Bronchial epithelial cell (primary cell): Measurements from ENCODE around the gene PPARA. TPM values are rescaled to one million over a fixed set of nuclear protein-coding genes. Genes with fewer than 3 reads are reported as not detected.

Source experiments
- DNase-seq: peaks from one replicate; pipeline ENCODE4 v3.0.0-alpha.2; 2010; ENCODE audit warnings: low read depth
- FAIRE-seq: peaks from 2 replicates; lab custom pipeline; 2011; peaks lifted over from hg19 to GRCh38; lab: Jason Lieb, UNC
- H3K27me3 ChIP-seq: 2 replicates; pipeline ENCODE4 v1.5.1; 2011; ENCODE audit warnings: low read length; ENCODE audit not compliant: control insufficient read depth, insufficient read depth
- H3K36me3 ChIP-seq: 2 replicates; pipeline ENCODE4 v1.5.1; 2011; ENCODE audit warnings: low read length; ENCODE audit not compliant: control insufficient read depth, insufficient read depth
- H3K4me3 ChIP-seq: 2 replicates; pipeline ENCODE4 v1.5.1; 2011; ENCODE audit warnings: mild to moderate bottlenecking, low read depth, low read length, control low read depth
- total RNA-seq: library from RNA; depleted of rRNA; stranded (reverse); fragments of >200 nt; gene quantifications from 2 replicates; pipeline ENCODE4 v1.2.1, GENCODE V29; 2014
- TF ChIP-seq, protein P1 (sequence below): IDR thresholded peaks from 2 replicates; pipeline ENCODE4 v1.5.1; 2011; ENCODE audit warnings: mild to moderate bottlenecking, moderate library complexity, low read length, control low read depth, inconsistent platforms; ENCODE audit not compliant: insufficient read depth, severe bottlenecking

The PPARA gene
- total RNA-seq, 1 donor from 2014 or later, result 10.5 TPM

DNA sequence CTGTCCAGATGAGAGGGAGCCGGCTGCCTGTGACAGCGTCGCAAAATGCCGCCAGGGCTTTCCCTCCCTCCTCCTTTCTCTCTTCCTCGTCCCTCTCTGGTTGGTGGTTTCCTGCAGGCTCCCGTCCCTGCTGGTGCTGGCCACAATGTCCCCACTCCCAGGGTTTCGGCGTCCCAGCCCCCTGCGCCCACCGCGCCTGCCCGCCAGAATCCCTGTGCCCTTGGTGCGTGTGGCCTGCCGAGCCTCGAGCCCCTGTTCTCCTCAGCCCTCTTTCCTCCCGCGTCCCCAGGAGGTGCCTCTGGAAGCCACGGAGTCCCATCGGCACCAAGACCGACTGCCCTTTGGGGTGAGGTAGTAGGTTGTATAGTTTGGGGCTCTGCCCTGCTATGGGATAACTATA, 37.9 kb upstream of the PPARA start:
- FAIRE-seq (no peak), DNase-seq (no peak)
- TF ChIP-seq, protein P1, sequence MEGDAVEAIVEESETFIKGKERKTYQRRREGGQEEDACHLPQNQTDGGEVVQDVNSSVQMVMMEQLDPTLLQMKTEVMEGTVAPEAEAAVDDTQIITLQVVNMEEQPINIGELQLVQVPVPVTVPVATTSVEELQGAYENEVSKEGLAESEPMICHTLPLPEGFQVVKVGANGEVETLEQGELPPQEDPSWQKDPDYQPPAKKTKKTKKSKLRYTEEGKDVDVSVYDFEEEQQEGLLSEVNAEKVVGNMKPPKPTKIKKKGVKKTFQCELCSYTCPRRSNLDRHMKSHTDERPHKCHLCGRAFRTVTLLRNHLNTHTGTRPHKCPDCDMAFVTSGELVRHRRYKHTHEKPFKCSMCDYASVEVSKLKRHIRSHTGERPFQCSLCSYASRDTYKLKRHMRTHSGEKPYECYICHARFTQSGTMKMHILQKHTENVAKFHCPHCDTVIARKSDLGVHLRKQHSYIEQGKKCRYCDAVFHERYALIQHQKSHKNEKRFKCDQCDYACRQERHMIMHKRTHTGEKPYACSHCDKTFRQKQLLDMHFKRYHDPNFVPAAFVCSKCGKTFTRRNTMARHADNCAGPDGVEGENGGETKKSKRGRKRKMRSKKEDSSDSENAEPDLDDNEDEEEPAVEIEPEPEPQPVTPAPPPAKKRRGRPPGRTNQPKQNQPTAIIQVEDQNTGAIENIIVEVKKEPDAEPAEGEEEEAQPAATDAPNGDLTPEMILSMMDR, result no peak
- H3K36me3 ChIP-seq, result peaks cover 41% of the 10 kb centered on the region
- no peak overlapping the region for H3K4me3 ChIP-seq
- H3K27me3 ChIP-seq, result no peaks in the 10 kb centered on the region

DNA sequence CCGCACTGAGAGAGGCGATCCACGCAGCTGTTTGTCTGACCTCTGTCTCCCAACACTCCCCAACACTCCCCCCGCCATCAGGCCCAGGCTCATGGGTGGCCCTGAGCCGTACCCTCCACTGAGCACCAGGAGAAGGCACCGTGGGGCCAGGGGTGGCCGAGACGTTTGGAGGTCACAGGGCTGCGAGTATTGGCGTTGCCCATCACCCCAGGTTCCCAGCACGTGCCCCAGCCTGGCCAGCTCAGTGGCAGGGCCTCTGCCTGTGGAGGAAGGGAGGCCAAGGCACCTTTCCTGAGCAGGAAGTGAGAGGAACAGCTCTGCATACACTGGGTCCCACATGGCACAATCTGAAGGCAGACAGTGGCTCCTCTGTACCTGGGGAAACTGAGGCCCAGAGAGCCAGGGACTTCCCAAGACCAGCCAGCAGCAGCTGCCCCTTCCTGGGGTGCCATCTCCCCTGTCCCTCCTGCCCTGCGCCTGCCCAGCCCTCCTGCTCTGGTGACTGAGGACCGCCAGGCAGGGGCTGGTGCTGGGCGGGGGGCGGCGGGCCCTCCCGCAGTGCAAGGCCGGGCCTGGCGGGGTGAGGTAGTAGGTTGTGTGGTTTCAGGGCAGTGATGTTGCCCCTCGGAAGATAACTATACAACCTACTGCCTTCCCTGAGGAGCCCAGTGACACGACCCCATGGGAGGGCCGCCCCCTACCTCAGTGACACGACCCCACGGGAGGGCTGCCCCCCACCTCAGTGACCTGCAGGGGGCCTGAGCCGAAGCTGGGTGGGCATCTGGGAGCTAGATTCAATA, 37.0 kb upstream of the PPARA start:
- DNase-seq (no peak), FAIRE-seq (no peak)
- TF ChIP-seq, protein P1, result no peak
- no peak overlapping the region for H3K4me3 ChIP-seq
- H3K27me3 ChIP-seq, result no peaks in the 10 kb centered on the region
- H3K36me3 ChIP-seq, result peaks cover 35% of the 10 kb centered on the region

DNA sequence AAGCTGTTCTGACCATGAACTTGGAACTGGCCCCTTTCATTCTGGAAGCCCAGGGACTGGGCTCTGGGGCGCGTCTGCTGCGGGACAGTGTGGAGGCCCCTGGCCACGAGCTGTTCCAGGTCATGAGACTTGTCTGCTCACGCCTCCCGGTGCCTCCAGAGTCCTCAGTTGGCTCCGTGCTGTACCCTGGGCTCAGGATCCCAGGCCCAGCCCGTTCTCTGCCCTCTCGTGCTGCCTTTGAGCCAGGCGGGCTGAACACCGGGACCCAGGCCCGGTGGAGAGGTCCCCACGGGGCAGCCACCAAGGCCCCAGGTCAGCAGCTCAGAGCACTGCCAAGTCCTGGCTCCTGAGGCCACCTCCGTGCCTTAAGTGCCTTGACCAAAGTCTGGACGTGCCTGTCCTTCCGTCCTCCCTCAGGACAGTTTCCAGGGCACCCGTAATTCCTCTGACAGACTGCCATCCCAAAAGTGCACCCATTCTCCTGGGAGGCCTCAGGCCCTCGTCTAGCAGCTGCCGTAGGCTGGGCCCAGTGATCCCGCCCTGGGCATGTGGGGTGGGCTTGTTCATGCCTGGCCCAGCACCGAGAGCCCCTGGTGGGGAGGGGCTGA, 36.3 kb upstream of the PPARA start:
- TF ChIP-seq, protein P1, result no peak
- Histone ChIP-seq H3K4me3 (no peak overlapping the region), H3K27me3 (no peaks in the 10 kb centered on the region), H3K36me3 (peaks cover 30% of the 10 kb centered on the region)
- DNase-seq (no peak), FAIRE-seq (no peak)

DNA sequence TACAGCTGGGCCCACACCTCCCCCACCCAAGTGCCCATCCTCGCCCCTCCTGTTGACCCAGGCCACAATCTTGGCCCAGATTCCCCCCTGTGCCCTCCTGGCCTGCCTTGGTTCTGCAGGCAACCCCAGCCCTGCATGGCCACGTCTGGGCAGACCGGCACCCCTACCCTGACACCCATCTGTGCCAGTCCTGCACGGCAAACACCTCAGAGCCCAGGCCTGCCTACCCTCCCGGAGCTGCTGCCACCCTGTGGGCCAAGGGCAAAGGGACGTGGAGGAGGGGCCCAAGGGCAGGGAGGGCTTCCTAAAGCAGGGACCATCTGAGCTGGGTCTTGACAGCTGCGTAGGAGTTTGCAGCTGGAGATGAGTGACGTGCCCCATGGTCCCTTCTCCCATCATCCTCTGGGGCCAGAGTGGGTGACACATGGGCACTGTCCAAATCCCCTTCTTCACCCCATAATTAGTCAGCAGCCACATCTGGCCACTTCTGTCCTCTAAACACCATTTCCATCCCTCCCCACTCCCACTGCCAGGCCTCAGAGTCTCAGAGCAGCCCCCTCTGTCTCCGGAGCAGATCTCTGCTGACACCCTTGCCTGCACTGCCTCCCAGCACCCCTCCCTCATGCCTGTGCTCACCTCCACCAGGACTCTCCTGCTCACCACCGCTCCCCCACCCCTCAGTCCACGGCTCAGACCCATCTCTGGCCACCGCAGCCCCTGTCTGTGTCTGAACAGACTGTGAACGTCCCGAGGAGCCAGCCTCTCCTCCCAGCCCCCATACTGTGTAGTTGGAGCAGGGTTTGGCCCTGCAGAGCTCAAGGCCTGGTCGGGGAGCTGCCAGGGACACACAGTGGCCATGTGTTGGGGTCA, 35.6 kb upstream of the PPARA start:
- FAIRE-seq (no peak), DNase-seq (no peak)
- TF ChIP-seq, protein P1, result peak; percentile 2
- peaks cover 23% of the 10 kb centered on the region for H3K36me3 ChIP-seq
- H3K4me3 ChIP-seq, result no peak overlapping the region
- no peaks in the 10 kb centered on the region for H3K27me3 ChIP-seq

DNA sequence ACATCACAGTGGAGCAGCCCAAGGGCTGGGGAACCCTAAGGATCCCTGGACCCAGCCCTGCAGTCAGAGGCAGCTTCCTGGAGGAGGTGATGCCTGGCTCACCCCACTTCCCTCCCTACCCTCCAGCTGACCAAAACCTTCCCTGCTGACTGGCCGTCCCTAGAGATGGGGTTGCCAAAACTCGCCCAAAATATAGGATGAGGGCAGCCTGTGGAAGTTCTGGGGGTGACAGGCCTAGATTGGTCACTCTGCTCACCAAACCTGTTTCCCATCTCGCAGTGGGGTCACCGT, 35.0 kb upstream of the PPARA start:
- TF ChIP-seq, protein P1, result no peak
- H3K4me3 ChIP-seq, result no peak overlapping the region
- DNase-seq, result no peak
- FAIRE-seq, result no peak
- H3K27me3 ChIP-seq, result no peaks in the 10 kb centered on the region
- peaks cover 18% of the 10 kb centered on the region for H3K36me3 ChIP-seq
